ENCODE data around the gene ZSCAN10. TPM values are rescaled to one million over a fixed set of nuclear protein-coding genes. Genes with fewer than 3 reads are reported as not detected.
"Not testable (repeated sequence)": the region's sequence is repeated elsewhere in the genome, so short reads cannot be mapped to it uniquely, and the experiment has no call there.

The ZSCAN10 gene
- total RNA-seq, 2 donors from 2014 or later: not detected

DNA sequence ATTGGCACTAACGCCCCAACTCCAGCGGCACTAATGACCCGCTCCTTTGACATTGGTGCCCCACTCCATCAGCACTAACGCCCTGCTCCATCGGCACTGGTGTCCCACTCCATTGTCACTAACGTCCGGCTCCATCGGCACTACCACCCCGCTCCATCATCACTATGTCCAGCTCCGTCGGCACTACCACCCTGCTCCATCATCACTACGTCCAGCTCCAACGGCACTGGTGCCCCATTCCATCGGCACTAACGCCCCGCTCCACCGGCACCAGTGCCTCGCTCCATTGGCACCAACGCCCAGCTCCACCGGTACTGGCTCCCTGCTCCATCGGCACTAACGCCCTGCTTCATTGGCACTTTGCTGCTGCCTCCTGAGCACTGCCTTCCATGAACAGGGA is 43.2 kb upstream of the ZSCAN10 start:
- Histone ChIP-seq H3K27ac (peak overlapping the region; percentile 88 to 91), H3K9me3 (no peaks in the 10 kb centered on the region), H3K4me1 (peaks cover 0 to 18% of the 10 kb centered on the region in 2 donors), H3K4me3 (no peak overlapping the region), H3K36me3 (peaks cover 23% of the 10 kb centered on the region), H3K27me3 (no peaks in the 10 kb centered on the region)
- no peak for DNase-seq (ENCODE audit: low spot score)
- TF ChIP-seq, protein P1, sequence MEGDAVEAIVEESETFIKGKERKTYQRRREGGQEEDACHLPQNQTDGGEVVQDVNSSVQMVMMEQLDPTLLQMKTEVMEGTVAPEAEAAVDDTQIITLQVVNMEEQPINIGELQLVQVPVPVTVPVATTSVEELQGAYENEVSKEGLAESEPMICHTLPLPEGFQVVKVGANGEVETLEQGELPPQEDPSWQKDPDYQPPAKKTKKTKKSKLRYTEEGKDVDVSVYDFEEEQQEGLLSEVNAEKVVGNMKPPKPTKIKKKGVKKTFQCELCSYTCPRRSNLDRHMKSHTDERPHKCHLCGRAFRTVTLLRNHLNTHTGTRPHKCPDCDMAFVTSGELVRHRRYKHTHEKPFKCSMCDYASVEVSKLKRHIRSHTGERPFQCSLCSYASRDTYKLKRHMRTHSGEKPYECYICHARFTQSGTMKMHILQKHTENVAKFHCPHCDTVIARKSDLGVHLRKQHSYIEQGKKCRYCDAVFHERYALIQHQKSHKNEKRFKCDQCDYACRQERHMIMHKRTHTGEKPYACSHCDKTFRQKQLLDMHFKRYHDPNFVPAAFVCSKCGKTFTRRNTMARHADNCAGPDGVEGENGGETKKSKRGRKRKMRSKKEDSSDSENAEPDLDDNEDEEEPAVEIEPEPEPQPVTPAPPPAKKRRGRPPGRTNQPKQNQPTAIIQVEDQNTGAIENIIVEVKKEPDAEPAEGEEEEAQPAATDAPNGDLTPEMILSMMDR (IDR thresholded peaks at IDR 0.05): no peak

DNA sequence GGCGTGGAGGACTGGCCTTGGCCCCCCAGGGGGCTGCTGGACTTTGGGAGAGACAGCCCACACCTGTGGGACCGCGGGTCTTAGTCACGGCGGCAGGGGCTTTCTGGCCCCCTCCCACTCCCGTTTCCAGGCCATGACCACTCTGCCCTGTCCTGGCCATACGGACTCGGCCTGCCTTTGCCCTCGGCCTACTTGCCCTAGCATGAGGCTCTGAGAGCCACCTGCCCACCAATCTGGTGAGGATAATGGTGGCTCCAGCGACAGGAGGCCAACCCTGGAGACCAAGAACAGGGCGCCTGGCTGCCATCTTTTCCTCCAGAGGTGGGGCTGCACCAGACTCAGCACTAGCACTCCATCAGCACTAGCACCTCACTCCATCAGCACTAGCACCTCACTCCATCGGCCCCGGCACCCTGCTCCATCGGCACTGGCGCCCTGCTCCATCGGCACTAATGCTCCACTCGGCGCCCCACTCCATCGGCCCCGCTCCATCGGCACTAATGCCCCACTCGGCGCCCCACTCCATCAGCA is 42.8 kb upstream of the ZSCAN10 start:
- peaks cover 0 to 18% of the 10 kb centered on the region in 2 donors for H3K4me1 ChIP-seq
- peaks cover 23% of the 10 kb centered on the region for H3K36me3 ChIP-seq
- TF ChIP-seq, protein P1 (IDR thresholded peaks at IDR 0.05): no peak
- H3K27ac ChIP-seq: no peak overlapping the region
- no peak for DNase-seq (ENCODE audit: low spot score)
- H3K4me3 ChIP-seq: no peak overlapping the region
- H3K9me3 ChIP-seq: no peaks in the 10 kb centered on the region
- H3K27me3 ChIP-seq: no peaks in the 10 kb centered on the region

DNA sequence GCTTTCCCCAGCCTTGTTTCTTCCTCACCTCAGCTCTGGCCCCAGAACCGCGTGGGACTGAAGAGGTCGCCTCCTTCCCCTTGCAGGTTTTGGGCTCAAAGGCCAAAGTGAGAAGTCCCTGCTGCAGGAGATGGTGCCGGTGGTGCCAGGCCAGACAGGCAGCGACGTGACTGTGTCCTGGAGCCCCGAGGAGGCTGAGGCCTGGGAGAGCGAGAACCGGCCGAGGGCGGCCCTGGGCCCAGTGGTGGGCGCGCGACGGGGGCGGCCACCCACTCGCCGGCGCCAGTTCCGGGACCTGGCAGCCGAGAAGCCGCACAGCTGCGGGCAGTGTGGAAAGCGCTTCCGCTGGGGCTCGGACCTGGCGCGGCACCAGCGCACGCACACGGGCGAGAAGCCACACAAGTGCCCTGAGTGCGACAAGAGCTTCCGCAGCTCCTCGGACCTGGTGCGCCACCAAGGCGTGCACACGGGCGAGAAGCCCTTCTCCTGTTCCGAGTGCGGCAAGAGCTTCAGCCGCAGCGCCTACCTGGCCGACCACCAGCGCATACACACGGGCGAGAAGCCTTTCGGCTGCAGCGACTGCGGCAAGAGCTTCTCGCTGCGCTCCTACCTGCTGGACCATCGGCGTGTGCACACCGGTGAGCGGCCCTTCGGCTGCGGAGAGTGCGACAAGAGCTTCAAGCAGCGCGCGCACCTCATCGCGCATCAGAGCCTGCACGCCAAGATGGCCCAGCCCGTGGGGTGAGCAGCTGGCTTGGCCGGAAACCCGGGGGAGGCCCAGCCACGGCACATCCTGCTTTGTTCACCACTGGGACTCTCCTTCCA is 41.7 kb upstream of the ZSCAN10 start:
- H3K27ac ChIP-seq: no peak overlapping the region
- H3K4me1 ChIP-seq: peaks cover 0 to 25% of the 10 kb centered on the region in 2 donors
- peaks cover 23% of the 10 kb centered on the region for H3K36me3 ChIP-seq
- DNase-seq (ENCODE audit: low spot score): no peak
- H3K27me3 ChIP-seq: no peaks in the 10 kb centered on the region
- TF ChIP-seq, protein P1 (IDR thresholded peaks at IDR 0.05): no peak
- no peaks in the 10 kb centered on the region for H3K9me3 ChIP-seq
- no peak overlapping the region for H3K4me3 ChIP-seq

DNA sequence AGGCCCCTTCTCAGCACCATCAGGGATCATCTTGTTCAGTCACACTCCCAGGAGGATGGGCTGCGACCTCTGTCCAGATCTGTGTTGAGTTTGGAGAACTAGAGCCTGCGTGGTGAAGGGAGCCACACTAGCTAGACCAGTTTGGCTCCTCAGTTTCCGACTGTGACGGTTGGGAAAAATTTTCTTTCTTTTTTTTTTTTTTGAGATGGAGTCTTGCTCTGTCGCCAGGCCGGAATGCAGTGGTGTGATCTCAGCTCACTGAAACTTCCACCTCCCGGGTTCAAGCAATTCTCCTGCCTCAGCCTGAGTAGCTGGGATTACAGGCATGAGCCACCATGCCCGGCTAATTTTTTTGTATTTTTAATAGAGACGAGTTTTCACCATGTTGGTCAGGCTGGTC is 40.5 kb upstream of the ZSCAN10 start:
- Histone ChIP-seq H3K4me1 (peaks cover 0 to 31% of the 10 kb centered on the region in 2 donors), H3K36me3 (peaks cover 23% of the 10 kb centered on the region)
- not testable (repeated sequence) for H3K4me3 ChIP-seq; DNase-seq (ENCODE audit: low spot score); H3K27ac ChIP-seq; H3K27me3 ChIP-seq; H3K9me3 ChIP-seq

DNA sequence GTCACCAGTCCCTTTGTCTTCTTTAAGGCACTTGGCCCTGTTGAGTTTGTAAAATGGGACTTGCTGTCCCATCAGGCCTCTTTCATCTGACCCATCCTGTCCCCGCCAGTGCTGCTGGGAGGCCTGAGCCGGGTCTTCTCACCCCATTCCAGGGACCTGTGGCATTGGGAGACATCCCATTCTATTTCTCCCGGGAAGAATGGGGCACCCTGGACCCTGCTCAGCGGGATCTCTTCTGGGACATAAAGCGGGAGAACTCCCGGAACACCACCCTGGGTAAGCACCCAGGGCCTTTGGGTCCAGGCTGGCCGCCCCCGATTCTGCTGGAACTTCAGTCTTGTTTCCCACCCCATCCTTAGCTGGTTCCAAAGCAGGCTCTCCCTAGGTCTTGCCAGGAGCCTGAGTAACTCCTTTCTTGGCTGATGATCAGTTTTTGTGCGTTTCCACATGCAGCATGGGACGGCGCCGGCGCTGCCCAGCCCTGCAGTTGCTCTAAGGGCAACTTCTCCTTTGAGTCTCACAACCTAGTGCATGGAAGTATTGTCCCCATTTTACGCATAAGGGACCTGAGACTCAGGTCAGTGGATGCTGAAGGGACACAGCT is 39.8 kb upstream of the ZSCAN10 start:
- no peak overlapping the region for H3K4me3 ChIP-seq
- TF ChIP-seq, protein P1 (IDR thresholded peaks at IDR 0.05): no peak
- DNase-seq (ENCODE audit: low spot score): no peak
- no peak overlapping the region for H3K27ac ChIP-seq
- H3K9me3 ChIP-seq: no peaks in the 10 kb centered on the region
- peaks cover 23% of the 10 kb centered on the region for H3K36me3 ChIP-seq
- H3K27me3 ChIP-seq: no peaks in the 10 kb centered on the region
- peaks cover 0 to 27% of the 10 kb centered on the region in 2 donors for H3K4me1 ChIP-seq

DNA sequence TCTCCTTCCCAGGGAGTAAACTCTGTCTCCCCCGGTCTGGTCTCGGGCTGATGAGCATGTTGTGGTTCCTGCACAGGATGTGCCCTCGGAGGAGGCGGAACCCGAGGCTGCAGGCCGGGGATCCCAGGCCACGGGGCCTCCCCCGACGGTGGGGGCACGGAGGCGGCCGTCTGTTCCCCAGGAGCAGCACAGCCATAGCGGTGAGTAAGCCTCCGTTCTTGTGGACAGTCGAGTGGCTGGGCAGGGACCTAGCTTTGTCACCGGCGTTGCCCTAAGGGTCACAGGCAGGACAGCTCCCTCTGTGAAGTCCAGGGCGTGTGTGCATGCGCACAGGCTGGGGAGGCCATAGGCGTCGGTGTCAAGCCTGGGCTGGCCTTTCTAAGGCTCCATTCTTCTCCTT is 39.2 kb upstream of the ZSCAN10 start:
- TF ChIP-seq, protein P1 (IDR thresholded peaks at IDR 0.05): no peak
- Histone ChIP-seq H3K36me3 (peaks cover 23% of the 10 kb centered on the region), H3K27ac (no peak overlapping the region), H3K9me3 (no peaks in the 10 kb centered on the region), H3K27me3 (no peaks in the 10 kb centered on the region), H3K4me1 (peaks cover 0 to 29% of the 10 kb centered on the region in 2 donors), H3K4me3 (no peak overlapping the region)
- no peak for DNase-seq (ENCODE audit: low spot score)

Measured in right atrium auricular region (tissue), 2 donors.